ENCODE measurements around the gene PODXL2.

PODXL2 gene

DNA sequence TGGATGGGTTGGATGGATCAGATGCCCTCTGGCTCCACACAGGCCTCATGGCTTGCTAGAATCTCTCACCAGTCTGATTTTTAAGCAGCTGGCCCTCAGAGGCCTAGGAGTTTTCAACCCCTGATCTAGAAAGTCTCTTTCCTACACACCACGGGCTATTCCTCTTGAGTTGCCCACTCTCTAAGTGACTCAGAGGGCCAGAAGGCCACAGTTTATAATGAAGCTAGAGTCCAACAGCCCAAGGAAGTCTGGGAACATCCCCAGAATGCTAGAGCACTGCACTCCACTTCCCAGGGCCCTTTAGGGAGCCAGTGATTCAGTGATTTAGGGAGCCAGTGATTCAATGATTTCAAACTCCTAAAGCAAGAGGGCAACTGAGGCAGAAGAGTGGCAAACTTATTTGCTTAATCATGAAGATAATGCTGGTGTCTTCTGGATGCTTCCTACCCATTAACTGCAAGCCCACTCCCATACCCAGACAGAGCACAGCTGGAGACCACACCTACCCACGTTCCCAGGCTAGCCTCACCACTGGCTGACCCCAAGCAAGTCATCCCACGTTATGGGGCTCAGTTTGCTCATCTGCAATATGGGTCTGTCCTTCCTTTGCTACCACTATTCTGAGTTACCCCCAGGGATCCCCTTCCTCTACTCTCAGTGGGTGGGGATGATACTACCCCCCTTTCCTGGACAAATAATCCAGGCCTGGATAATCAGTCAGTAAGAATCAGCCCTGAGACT lies 80.5 kb downstream of the PODXL2 start:
- DNase-seq (ENCODE audit: low read depth in 2 of 2): no peak

DNA sequence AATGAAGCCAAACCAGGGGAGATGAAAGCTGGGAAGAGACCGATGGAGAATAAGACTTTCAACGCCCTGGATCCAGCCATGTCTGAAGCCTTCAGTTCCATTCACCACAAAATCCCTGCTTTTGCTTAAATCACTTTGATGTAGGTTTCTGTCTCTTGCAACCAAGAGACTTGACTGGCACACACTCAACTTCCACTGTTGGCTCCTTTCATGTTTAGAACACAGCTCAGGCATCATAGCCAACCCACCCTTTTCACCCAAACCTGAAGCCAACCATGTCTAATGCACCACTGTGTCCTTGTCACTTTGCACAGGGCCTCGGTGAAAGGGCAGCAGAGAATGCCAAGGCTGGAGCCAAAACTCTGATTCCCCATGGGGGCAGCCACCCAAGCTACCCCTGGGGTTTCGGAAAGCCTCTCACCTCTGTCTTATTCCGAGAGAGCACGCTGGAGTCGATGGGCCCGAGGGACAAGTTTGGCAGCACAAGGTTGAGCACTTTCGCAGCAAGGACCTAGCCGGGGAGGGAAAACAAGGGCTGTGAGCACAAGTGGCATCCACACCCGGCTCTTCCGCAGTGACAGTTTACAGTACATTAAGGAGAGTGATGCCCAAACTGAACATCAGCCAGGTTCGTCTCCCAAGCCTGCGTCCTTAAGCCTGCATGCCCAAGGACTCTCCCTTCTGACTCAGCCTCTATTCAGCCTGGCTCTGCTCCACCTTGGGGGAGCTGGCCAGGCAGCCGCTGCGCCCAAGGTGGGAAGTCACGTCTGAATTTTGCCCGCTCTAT lies 81.4 kb downstream of the PODXL2 start:
- no peak for DNase-seq (ENCODE audit: low read depth in 2 of 2)

- no peak for DNase-seq (ENCODE audit: low read depth in 2 of 2)
These were observed 82.2 kb downstream of the PODXL2 start for GRCh38 chr3:127711021-127711695.

DNA sequence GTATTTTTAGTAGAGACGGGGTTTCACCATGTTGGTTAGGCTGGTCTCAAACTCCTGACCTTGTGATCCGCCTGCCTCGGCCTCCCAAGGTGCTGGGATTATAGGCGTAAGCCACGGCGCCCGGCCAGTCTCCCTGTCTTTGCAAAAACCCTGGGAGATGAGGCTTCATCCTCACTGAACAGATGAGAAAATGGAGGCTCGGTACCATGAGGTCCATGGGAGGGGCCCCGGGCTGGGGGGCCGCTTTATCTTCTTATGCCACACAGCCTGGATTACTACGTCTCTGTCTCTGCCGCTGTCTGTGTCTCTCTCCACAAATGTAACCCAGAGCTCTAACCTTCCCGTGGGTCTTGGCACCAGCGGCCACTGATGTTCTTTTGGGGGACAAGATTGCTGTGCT lies 82.9 kb downstream of the PODXL2 start:
- no peak for DNase-seq (ENCODE audit: low read depth in 2 of 2)

DNA sequence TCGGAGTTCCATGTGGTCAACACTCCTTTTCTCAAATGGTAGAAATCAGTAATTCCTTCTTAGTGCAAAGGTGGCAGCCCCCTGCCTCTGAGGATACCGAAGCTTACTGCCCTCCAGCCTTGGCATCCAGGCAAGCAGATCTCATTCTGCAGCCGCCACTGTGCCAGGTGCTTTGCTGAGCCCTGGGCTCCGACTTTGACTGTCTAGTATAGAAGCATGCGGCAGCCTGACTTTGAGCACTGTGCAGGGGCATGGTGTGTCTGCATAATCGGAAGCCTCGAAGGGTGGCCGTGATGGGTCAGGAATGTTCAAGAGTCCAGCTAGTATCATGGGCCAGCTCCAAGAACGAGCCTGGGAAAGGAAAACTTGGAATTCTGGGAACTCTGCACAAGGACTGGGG lies 83.5 kb downstream of the PODXL2 start:
- no peak for DNase-seq (ENCODE audit: low read depth in 2 of 2)

GRCh38 chr3:127712881-127713771 lies 84.1 kb downstream of the PODXL2 start:
- DNase-seq (ENCODE audit: low read depth in 2 of 2): no peak

DNA sequence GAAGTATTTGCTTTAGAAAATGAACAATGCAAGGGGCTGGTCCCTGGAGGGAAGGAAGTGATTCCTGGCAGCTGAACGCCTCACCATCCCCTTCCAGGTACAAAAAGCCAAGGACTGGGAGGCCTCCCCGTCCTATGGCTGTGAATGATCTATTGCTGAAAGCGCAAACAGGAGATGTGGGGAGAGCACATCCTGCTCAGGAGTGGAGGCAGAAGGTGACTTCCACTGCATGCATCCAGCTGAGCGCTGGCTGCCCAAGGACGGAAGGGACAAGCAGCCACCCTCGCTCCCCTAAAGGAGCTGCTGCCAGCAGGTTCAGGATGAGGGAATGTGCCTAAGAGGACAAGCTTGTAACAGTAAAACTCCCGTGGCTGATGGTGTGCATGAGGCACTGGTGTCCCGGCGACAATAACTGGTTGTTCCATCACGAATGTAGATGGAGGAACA lies 85.2 kb downstream of the PODXL2 start:
- no peak for DNase-seq (ENCODE audit: low read depth in 2 of 2)

- no peak for DNase-seq (ENCODE audit: low read depth in 2 of 2)
These were observed 85.9 kb downstream of the PODXL2 start for GRCh38 chr3:127714866-127715265.

DNA sequence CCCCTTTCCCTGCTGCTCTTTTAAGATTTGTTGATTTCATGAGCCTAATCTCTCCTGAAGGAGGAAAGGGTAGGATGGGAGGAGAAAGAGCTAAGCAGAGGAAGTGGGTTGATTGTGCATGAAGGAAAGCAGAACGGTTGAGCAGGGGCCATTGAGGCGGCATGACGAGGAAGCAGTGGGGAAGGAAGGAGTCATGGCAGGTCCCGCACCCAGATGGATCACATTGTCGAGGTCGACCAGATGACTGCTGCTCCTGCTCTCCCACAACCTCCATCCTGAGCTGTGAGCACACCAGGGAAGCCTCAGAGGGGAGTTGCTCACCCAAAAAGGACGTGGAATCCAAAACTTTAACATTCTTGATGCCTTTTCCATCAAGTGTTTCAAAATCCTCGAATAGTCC lies 86.5 kb downstream of the PODXL2 start:
- no peak for DNase-seq (ENCODE audit: low read depth in 2 of 2)

- no peak for DNase-seq (ENCODE audit: low read depth in 2 of 2)
These were observed 87.4 kb downstream of the PODXL2 start for GRCh38 chr3:127716384-127716783.

- DNase-seq (ENCODE audit: low read depth in 2 of 2): no peak
These were observed 88.6 kb downstream of the PODXL2 start for GRCh38 chr3:127717357-127718244.

DNA sequence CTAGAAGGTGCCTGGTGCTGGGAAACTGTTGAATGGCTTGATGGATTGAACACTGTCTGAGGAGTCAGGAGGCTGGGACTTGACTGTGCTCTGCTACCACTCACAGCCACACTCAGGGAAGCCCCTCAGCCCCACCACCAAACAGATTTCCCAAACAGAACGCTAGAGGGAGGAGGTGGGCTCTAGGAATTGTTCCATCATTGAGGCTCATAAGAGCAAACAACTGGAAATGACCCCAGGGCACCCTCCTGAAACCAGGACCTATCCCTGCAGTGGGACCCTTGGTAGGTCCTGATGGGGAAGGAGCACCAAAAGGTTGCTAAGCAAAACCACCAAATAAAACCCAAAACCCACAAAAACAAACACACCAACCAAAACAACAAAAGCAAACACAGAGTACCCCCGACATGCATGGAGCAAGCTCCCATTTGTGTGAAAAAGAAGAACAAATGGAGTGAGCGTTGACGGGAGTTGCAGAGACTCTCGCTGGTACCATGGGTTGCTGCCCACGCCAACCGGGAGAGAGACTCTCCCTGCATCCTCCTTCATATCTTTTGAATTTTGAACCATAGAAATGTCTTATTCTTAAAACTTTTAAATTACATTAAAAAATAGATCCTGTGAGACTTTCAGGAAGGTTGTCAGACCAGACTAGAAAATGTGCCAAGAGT lies 89.4 kb downstream of the PODXL2 start:
- DNase-seq (ENCODE audit: low read depth in 2 of 2): no peak

DNA sequence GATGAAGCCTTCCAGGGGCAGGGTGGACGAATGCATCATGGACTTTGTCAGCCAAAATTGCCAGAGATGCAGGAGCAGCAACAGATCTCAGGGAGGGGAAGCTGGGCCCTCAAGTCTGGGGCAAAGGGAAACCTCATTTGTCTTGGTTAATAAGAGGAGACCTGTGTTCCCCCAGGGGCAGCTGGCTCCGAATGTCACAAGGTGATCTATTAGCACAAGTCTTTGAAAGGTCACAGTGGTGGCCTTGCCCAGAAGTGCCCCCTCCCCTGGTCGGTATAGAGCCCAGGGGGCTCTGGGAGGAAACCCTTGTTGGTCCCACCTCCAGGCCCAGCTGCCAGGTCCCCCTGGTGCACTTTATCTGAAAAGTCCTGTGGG lies 89.9 kb downstream of the PODXL2 start:
- DNase-seq (ENCODE audit: low read depth in 2 of 2): no peak

- no peak for DNase-seq (ENCODE audit: low read depth in 2 of 2)
These were observed 90.4 kb downstream of the PODXL2 start for GRCh38 chr3:127719369-127719768.

DNA sequence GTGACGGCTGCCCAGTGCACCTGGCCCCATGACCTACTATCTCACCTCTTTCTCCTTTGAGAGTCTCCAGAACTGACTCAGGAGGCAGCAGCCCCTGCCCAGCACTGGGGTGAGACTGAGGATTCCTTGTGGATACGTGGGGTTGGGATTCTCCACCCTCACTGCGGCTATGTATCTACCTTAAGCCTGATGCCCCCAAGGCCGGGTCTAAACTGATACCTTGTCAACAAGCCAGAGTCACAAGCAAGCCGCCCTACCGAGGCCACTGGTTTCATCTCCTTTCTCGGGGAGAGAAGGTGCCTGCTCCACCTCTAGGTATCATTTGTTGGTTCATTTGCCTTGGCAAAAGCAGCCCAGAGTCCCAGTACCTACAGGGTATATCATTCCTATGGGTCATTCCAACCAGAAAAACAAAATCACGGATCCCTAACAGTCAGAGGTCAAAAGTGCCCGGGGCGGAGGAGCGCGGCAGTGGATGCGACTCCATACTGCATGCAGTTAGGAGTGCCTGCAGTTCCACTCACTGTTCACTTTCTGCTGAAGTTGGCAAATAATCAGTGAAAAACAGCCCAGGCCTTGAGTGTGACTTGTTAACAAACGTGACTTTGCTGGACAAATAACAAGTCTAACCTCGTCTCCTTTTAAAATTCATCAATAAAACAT lies 91.3 kb downstream of the PODXL2 start:
- DNase-seq (ENCODE audit: low read depth in 2 of 2): no peak

DNA sequence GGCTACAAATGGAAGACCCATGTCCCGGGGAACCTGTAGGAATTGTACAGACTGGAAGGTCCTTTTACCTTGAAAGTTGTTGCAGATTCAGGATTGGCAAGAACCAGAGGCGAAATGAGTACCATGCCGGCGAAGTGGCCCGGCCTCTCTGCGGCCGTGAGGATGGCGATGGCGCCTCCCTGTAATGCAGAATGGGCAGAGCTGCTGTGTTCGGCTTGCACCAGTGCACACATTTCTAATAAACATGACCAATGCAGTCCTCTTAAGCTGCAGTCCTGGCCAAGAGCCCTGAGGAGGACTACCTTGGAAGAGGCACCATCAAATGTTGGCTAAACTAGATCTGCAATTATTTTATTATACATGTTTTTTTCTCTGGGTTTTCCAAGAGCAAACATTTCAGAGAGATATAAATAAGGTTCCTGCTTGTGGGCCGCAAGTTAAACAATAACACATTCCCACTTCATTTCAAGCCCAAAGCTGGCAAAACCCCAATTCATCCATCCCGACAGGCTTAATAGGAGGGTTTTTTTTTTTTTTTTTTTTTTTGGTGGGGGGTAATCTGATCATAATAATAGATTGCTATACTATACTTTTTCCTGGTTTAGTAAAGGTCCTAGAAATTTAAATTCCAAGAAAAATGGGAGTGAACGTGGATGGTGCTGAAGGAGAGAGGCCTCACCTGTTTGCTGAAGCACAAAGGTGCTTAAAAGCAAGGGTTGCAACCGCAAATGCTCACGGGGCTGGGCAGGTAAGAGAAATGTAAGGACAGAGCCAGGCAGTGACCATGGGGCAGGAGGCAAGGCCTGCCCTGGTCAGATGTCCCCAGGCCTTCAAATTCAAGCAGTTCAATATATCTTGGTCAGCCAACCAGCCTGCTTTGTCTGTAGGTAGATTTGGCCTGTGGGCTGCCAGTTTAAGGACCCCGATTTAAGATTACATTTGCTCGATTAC lies 92.3 kb downstream of the PODXL2 start:
- no peak for DNase-seq (ENCODE audit: low read depth in 2 of 2)

DNA sequence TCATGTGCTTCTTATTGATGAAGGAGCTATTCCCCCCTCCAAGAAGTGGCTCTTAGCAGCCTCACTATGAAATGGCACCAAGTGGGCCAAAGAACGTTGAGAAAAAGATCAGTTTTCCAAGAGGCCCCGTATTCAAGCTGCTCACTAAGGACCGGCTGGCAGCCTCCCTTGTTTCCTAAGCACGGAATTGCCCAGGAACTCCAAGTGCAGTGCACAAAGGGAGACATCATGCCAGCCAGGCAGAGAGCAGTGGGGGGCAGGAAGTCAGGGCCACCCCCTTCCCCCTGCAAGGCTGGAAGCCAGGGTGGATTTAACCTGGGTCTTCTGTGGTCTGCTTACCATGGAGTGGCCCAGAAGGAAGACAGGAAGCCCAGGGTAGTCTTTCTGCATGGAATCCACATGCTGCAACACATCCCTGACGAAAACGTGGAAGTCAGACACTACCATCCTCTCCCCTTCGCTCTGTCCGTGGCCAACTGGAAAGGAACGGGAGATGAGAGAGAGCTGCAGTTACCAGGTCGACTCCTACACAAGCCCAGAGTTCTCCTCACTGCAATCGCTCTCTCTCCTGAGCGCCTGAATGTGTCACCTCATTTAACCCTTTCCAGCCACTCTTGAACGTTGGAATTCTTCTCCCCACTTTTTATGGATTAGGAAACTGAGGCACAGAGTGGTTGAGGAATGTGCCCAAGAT lies 93.3 kb downstream of the PODXL2 start:
- no peak for DNase-seq (ENCODE audit: low read depth in 2 of 2)
